H9 (cell line): ENCODE data around the gene CDH4. TPM values are rescaled to one million over a fixed set of nuclear protein-coding genes. Genes with fewer than 3 reads are reported as not detected.
A peak's percentile ranks its signal among the peaks of the same experiment; 100 is the strongest.

Experiments used
- DNase-seq: peaks from one replicate; pipeline ENCODE4 v3.0.0-alpha.2; 2017
- H2AFZ ChIP-seq: one replicate; pipeline ENCODE4 v1.6.1; 2013; ENCODE audit warnings: mild to moderate bottlenecking, low read length, control low read depth, moderate library complexity
- H2AK5ac ChIP-seq: 2 replicates; pipeline ENCODE4 v1.6.1; 2013; ENCODE audit warnings: low read length, control low read depth, mixed read lengths; ENCODE audit not compliant: insufficient read length
- H2BK120ac ChIP-seq: one replicate; pipeline ENCODE4 v1.6.1; 2013; ENCODE audit warnings: low read depth, mild to moderate bottlenecking, low read length, control low read depth, inconsistent platforms; ENCODE audit not compliant: poor library complexity, severe bottlenecking
- H2BK12ac ChIP-seq: 2 replicates; pipeline ENCODE4 v1.6.1; 2013; ENCODE audit warnings: low read length, control low read depth, mixed read lengths, low read depth; ENCODE audit not compliant: insufficient read length
- H2BK15ac ChIP-seq: 2 replicates; pipeline ENCODE4 v1.6.1; 2013; ENCODE audit warnings: low read depth, low read length, control low read depth
- H2BK20ac ChIP-seq: one replicate; pipeline ENCODE4 v1.6.1; 2013; ENCODE audit warnings: low read depth, mild to moderate bottlenecking, low read length, control low read depth, inconsistent platforms; ENCODE audit not compliant: poor library complexity, severe bottlenecking
- H2BK5ac ChIP-seq: 2 replicates; pipeline ENCODE4 v1.6.1; 2013; ENCODE audit warnings: low read length, control low read depth, mixed read lengths; ENCODE audit not compliant: insufficient read length
- H3K14ac ChIP-seq: 2 replicates; pipeline ENCODE4 v1.6.1; 2013; ENCODE audit warnings: low read length, control low read depth; ENCODE audit not compliant: insufficient read depth
- H3K18ac ChIP-seq: 2 replicates; pipeline ENCODE4 v1.6.1; 2013; ENCODE audit warnings: low read depth, mild to moderate bottlenecking, mixed read lengths, low read length, control low read depth; ENCODE audit not compliant: insufficient read length
- H3K23ac ChIP-seq: 2 replicates; pipeline ENCODE4 v1.6.1; 2013; ENCODE audit warnings: low read length, control low read depth, mixed read lengths, low read depth; ENCODE audit not compliant: insufficient read length
- H3K23me2 ChIP-seq: 2 replicates; pipeline ENCODE4 v1.6.1; 2013; ENCODE audit warnings: low read depth, mild to moderate bottlenecking, mixed read lengths, low read length, control low read depth; ENCODE audit not compliant: insufficient read length, poor library complexity, severe bottlenecking
- H3K27ac ChIP-seq: 2 replicates; pipeline ENCODE4 v1.5.1; 2013; ENCODE audit warnings: low read length, control low read depth, mixed read lengths, low read depth; ENCODE audit not compliant: insufficient read length
- H3K27me3 ChIP-seq: 2 replicates; pipeline ENCODE4 v1.6.1; 2013; ENCODE audit warnings: low read length, control low read depth, inconsistent platforms; ENCODE audit not compliant: insufficient read depth
- H3K4ac ChIP-seq: 2 replicates; pipeline ENCODE4 v1.6.1; 2013; ENCODE audit warnings: low read depth, mild to moderate bottlenecking, control low read depth, inconsistent platforms, low read length, moderate library complexity
- H3K4me1 ChIP-seq: 2 replicates; pipeline ENCODE4 v1.6.1; 2013; ENCODE audit warnings: low read length, control low read depth, inconsistent platforms; ENCODE audit not compliant: insufficient read depth
- H3K4me2 ChIP-seq: 2 replicates; pipeline ENCODE4 v1.6.1; 2013; ENCODE audit warnings: low read length, control low read depth, mixed read lengths; ENCODE audit not compliant: insufficient read length, insufficient read depth
- H3K56ac ChIP-seq: 2 replicates; pipeline ENCODE4 v1.6.1; 2013; ENCODE audit warnings: low read depth, mild to moderate bottlenecking, mixed read lengths, low read length, control low read depth; ENCODE audit not compliant: insufficient read length
- H3K79me1 ChIP-seq: 2 replicates; pipeline ENCODE4 v1.6.1; 2013; ENCODE audit warnings: low read depth, mild to moderate bottlenecking, moderate library complexity, low read length, control low read depth, inconsistent platforms; ENCODE audit not compliant: insufficient read depth, poor library complexity, severe bottlenecking
- H3K79me2 ChIP-seq: 2 replicates; pipeline ENCODE4 v1.6.1; 2013; ENCODE audit warnings: low read length, control low read depth, inconsistent platforms; ENCODE audit not compliant: insufficient read depth
- H3K9ac ChIP-seq: 2 replicates; pipeline ENCODE4 v1.6.1; 2013; ENCODE audit warnings: low read length, control low read depth, mixed read lengths; ENCODE audit not compliant: insufficient read length; ENCODE audit errors: extremely low read depth
- H3K9me3 ChIP-seq: one replicate; pipeline ENCODE4 v1.6.1; 2013; ENCODE audit warnings: low read depth, low read length, inconsistent platforms; ENCODE audit not compliant: control insufficient read depth
- H3T11ph ChIP-seq: one replicate; pipeline ENCODE4 v1.6.1; 2013; ENCODE audit warnings: mild to moderate bottlenecking, low read length, control low read depth, inconsistent platforms
- H4K20me1 ChIP-seq: one replicate; pipeline ENCODE4 v1.6.1; 2013; ENCODE audit not compliant: control insufficient read depth, insufficient read length, insufficient read depth
- H4K5ac ChIP-seq: 2 replicates; pipeline ENCODE4 v1.6.1; 2013; ENCODE audit warnings: low read depth, mild to moderate bottlenecking, mixed read lengths, low read length, control low read depth; ENCODE audit not compliant: insufficient read length
- H4K8ac ChIP-seq: replicated peaks from 2 replicates; pipeline ENCODE4 v1.6.1; 2013; ENCODE audit warnings: low read length, control low read depth, mixed read lengths, low read depth; ENCODE audit not compliant: insufficient read length
- H4K91ac ChIP-seq: 2 replicates; pipeline ENCODE4 v1.6.1; 2013; ENCODE audit warnings: low read depth, mild to moderate bottlenecking, moderate library complexity, mixed read lengths, low read length, control low read depth; ENCODE audit not compliant: insufficient read length
- H3K27ac Mint-ChIP-seq, 3 experiments: 2 replicates in 2 of 3; 3 replicates in 1 of 3; pipeline ENCODE4 v1.8.0; 2020 to 2021; ENCODE audit warnings: mixed read lengths in 3 of 3, mild to moderate bottlenecking in 1 of 3, moderate library complexity in 1 of 3
- H3K27me3 Mint-ChIP-seq: 2 replicates; pipeline ENCODE4 v1.8.0; 2021; ENCODE audit warnings: low read depth, mild to moderate bottlenecking, moderate library complexity, mixed read lengths
- H3K36me3 Mint-ChIP-seq, 3 experiments: 2 replicates in 2 of 3; 3 replicates in 1 of 3; pipeline ENCODE4 v1.8.0; 2020 to 2021; ENCODE audit warnings: low read depth in 3 of 3, mixed read lengths in 3 of 3; ENCODE audit not compliant: insufficient read depth in 1 of 3
- H3K4me1 Mint-ChIP-seq, 2 experiments: 2 replicates each; pipeline ENCODE4 v1.8.0; 2020; ENCODE audit warnings: mixed read lengths in 2 of 2
- H3K4me3 Mint-ChIP-seq, 2 experiments: 2 replicates in 1 of 2; 3 replicates in 1 of 2; pipeline ENCODE4 v1.8.0; 2020 to 2021; ENCODE audit warnings: mild to moderate bottlenecking in 2 of 2, mixed read lengths in 2 of 2, moderate library complexity in 1 of 2
- H3K9me3 Mint-ChIP-seq, 2 experiments: 2 replicates in 1 of 2; 3 replicates in 1 of 2; pipeline ENCODE4 v1.8.0; 2020; ENCODE audit warnings: mild to moderate bottlenecking in 2 of 2, mixed read lengths in 2 of 2, moderate library complexity in 1 of 2
- WGBS: extraction: QIAGEN DNeasy Blood & Tissue Kit; methylation state at CpG from one replicate; pipeline ENCODE4 v1.1.7; 2013; ENCODE audit warnings: missing lambda C conversion rate, low lambda C conversion rate, mixed read lengths; ENCODE audit not compliant: insufficient read length; ENCODE audit errors: extremely low coverage; 5-methylcytosine and 5-hydroxymethylcytosine counted together
- total RNA-seq: library from RNA; stranded (reverse); gene quantifications from 2 replicates; pipeline ENCODE4 v1.2.1, GENCODE V29; 2021
- TF ChIP-seq, protein P1 (sequence below): fragments of 200-600 bp; sonication (generic); conservative IDR thresholded peaks from 3 replicates; pipeline ENCODE4 v1.8.0; 2021; ENCODE audit warnings: antibody characterized with exemption, mild to moderate bottlenecking

The CDH4 gene
- total RNA-seq, 1 experiment from 2014 or later = 3.0 TPM

DNA sequence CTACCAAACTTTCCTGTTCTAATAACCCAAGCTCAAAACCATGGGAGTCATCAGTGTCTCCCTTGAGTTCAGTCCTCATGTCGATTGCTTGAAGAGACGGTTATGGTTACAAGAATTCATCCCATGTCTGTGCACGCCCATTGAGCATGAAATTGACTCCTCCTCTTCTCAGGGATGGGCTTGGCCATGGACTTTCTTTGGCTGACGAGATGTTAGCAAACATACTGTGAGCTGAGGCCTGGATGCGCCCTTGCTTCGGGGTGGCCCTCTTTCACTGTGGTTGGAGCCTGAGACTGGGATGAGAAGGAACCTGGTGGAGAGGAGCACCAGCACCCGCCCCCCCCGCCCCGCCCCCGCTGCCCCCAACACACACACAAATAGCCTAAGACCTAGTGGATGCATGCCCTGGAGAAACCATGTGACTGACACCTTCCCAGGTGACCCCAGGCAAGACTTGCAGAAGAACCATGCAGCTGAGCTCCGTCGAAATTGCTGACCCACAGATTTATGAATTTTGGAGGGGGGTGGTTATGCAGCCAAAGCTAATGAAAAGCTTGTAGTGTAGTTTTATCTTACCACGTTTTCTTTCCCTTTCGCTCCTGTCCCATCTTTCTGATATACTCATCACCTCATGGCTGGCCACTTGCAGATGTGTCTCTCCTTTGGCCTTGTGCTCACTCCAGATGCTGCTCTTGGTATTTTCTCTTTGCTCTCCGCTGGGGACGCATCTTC is 231.4 kb downstream of the CDH4 start:
- Histone ChIP-seq H4K91ac (no peak overlapping the region), H3T11ph (no peak overlapping the region), H2BK120ac (no peak overlapping the region), H3K9me3 (no peaks in the 10 kb centered on the region), H2AFZ (no peak overlapping the region), H3K23me2 (no peaks in the 10 kb centered on the region), H3K18ac (no peak overlapping the region), H2BK15ac (no peak overlapping the region), H3K79me2 (no peaks in the 10 kb centered on the region), H2BK12ac (no peak overlapping the region), H4K20me1 (peaks cover 3% of the 10 kb centered on the region), H3K9ac (no peak overlapping the region), H3K56ac (no peak overlapping the region), H3K14ac (no peak overlapping the region), H3K4me2 (no peak overlapping the region), H3K23ac (no peak overlapping the region), H3K79me1 (no peaks in the 10 kb centered on the region), H4K5ac (no peak overlapping the region), H2BK20ac (no peak overlapping the region), H3K4me1 (no peaks in the 10 kb centered on the region), H2BK5ac (no peak overlapping the region), H3K4ac (no peak overlapping the region), H4K8ac (no peak overlapping the region), H2AK5ac (no peak overlapping the region), H3K27ac (no peak overlapping the region), H3K27me3 (no peaks in the 10 kb centered on the region; the same call in 1 of the 2 replicates)
- Mint-ChIP-seq H3K36me3 (peaks cover 0 to 8% (median 6%) of the 10 kb centered on the region in 3 experiments; a peak in 5 of 7 replicates), H3K27me3 (peaks cover 25% of the 10 kb centered on the region), H3K27ac (no peak overlapping the region), H3K9me3 (peaks cover 6 to 8% of the 10 kb centered on the region in 2 experiments), H3K4me1 (peaks cover 14 to 18% of the 10 kb centered on the region in 2 experiments), H3K4me3 (no peak overlapping the region)
- WGBS = no CpG with 5 or more reads among the region's 16 CpGs
- DNase-seq = peak; percentile 6
- TF ChIP-seq, protein P1, sequence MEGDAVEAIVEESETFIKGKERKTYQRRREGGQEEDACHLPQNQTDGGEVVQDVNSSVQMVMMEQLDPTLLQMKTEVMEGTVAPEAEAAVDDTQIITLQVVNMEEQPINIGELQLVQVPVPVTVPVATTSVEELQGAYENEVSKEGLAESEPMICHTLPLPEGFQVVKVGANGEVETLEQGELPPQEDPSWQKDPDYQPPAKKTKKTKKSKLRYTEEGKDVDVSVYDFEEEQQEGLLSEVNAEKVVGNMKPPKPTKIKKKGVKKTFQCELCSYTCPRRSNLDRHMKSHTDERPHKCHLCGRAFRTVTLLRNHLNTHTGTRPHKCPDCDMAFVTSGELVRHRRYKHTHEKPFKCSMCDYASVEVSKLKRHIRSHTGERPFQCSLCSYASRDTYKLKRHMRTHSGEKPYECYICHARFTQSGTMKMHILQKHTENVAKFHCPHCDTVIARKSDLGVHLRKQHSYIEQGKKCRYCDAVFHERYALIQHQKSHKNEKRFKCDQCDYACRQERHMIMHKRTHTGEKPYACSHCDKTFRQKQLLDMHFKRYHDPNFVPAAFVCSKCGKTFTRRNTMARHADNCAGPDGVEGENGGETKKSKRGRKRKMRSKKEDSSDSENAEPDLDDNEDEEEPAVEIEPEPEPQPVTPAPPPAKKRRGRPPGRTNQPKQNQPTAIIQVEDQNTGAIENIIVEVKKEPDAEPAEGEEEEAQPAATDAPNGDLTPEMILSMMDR = no peak
